Astrocyte (in vitro differentiated cells and primary cell): ENCODE measurements around the gene ORAI1. TPM values are rescaled to one million over a fixed set of nuclear protein-coding genes. Genes with fewer than 3 reads are reported as not detected.

Source experiments
- DNase-seq: peaks from one replicate; pipeline ENCODE4 v3.0.0-alpha.2; 2010; ENCODE audit warnings: low read depth
- FAIRE-seq: peaks from 2 replicates; lab custom pipeline; 2011; peaks lifted over from hg19 to GRCh38; lab: Jason Lieb, UNC
- H2AFZ ChIP-seq: 2 replicates; pipeline ENCODE4 v1.6.0; 2012; ENCODE audit warnings: low read depth, low read length, inconsistent platforms
- H3K27ac ChIP-seq: 2 replicates; pipeline ENCODE4 v1.5.1; 2011; ENCODE audit warnings: low read depth, low read length, inconsistent platforms
- H3K27me3 ChIP-seq: 2 replicates; pipeline ENCODE4 v1.6.0; 2011; ENCODE audit warnings: low read length, inconsistent platforms; ENCODE audit not compliant: insufficient read depth
- H3K36me3 ChIP-seq: 2 replicates; pipeline ENCODE4 v1.5.1; 2011; ENCODE audit warnings: low read length, inconsistent platforms; ENCODE audit not compliant: insufficient read depth
- H3K4me1 ChIP-seq: 2 replicates; pipeline ENCODE4 v1.5.1; 2011; ENCODE audit warnings: low read length, inconsistent platforms; ENCODE audit not compliant: insufficient read depth
- H3K4me2 ChIP-seq: 2 replicates; pipeline ENCODE4 v1.6.0; 2012; ENCODE audit warnings: low read length, inconsistent platforms
- H3K4me3 ChIP-seq: 2 replicates; pipeline ENCODE4 v1.5.1; 2011; ENCODE audit warnings: low read depth, mild to moderate bottlenecking, low read length, inconsistent platforms; ENCODE audit not compliant: insufficient read depth
- H3K79me2 ChIP-seq: 2 replicates; pipeline ENCODE4 v1.6.0; 2012; ENCODE audit warnings: mild to moderate bottlenecking, low read length, inconsistent platforms; ENCODE audit not compliant: insufficient read depth
- H3K9ac ChIP-seq: 2 replicates; pipeline ENCODE4 v1.6.0; 2012; ENCODE audit warnings: mild to moderate bottlenecking, low read length, inconsistent platforms
- H3K9me3 ChIP-seq: 2 replicates; pipeline ENCODE4 v1.5.1; 2012; ENCODE audit warnings: low read depth, mild to moderate bottlenecking, low read length, inconsistent platforms; ENCODE audit not compliant: insufficient read depth
- H4K20me1 ChIP-seq: 2 replicates; pipeline ENCODE4 v1.6.0; 2012; ENCODE audit warnings: low read length, inconsistent platforms; ENCODE audit not compliant: insufficient read depth
- H3K27ac Mint-ChIP-seq: one replicate; pipeline ENCODE4 v1.8.0; 2021; ENCODE audit warnings: mild to moderate bottlenecking, mixed read lengths; ENCODE audit not compliant: unreplicated experiment
- H3K27me3 Mint-ChIP-seq: one replicate; pipeline ENCODE4 v1.8.0; 2021; ENCODE audit warnings: low read depth, mixed read lengths; ENCODE audit not compliant: unreplicated experiment
- H3K36me3 Mint-ChIP-seq: one replicate; pipeline ENCODE4 v1.8.0; 2021; ENCODE audit warnings: low read depth, mixed read lengths; ENCODE audit not compliant: unreplicated experiment
- H3K4me1 Mint-ChIP-seq: one replicate; pipeline ENCODE4 v1.8.0; 2021; ENCODE audit warnings: low read depth, mixed read lengths; ENCODE audit not compliant: unreplicated experiment
- H3K4me3 Mint-ChIP-seq: one replicate; pipeline ENCODE4 v1.8.0; 2021; ENCODE audit warnings: mild to moderate bottlenecking, moderate library complexity, mixed read lengths; ENCODE audit not compliant: unreplicated experiment
- H3K9me3 Mint-ChIP-seq: one replicate; pipeline ENCODE4 v1.8.0; 2021; ENCODE audit warnings: mild to moderate bottlenecking, mixed read lengths; ENCODE audit not compliant: unreplicated experiment
- CTCF ChIP-seq: IDR thresholded peaks from 2 replicates; pipeline ENCODE4 v1.5.1; 2011; ENCODE audit warnings: low read depth, mild to moderate bottlenecking, inconsistent platforms, low read length, moderate library complexity; ENCODE audit not compliant: insufficient read depth
- EZH2 ChIP-seq: IDR thresholded peaks from 2 replicates; pipeline ENCODE4 v1.6.1; 2012; ENCODE audit warnings: mild to moderate bottlenecking, low read length, inconsistent platforms; ENCODE audit not compliant: insufficient read depth
- total RNA-seq: library from RNA; stranded (reverse); gene quantifications from 2 replicates; pipeline ENCODE4 v1.2.1, GENCODE V29; 2021

Gene ORAI1
- total RNA-seq, 1 donor from 2014 or later, result 20.4 TPM

- H4K20me1 ChIP-seq, result peaks cover 17% of the 10 kb centered on the region
- no peaks in the 10 kb centered on the region for H3K9me3 ChIP-seq
- Mint-ChIP-seq H3K27ac (peak overlapping the region; percentile 80), H3K36me3 (no peaks in the 10 kb centered on the region), H3K4me1 (peaks cover 15% of the 10 kb centered on the region), H3K4me3 (peak overlapping the region; percentile 89), H3K27me3 (no peaks in the 10 kb centered on the region), H3K9me3 (no peaks in the 10 kb centered on the region)
- H3K9ac ChIP-seq, result peak overlapping the region; percentile 78
- H3K27me3 ChIP-seq, result no peaks in the 10 kb centered on the region
- H3K36me3 ChIP-seq, result no peaks in the 10 kb centered on the region
- peaks cover 38% of the 10 kb centered on the region for H3K79me2 ChIP-seq
- peak overlapping the region; percentile 74 for H2AFZ ChIP-seq
- DNase-seq, result peak; percentile 54
- H3K27ac ChIP-seq, result peak overlapping the region; percentile 74
- FAIRE-seq, result no peak
- TF ChIP-seq EZH2 (no peak), CTCF (no peak)
- peak overlapping the region; percentile 71 for H3K4me3 ChIP-seq
- peaks cover 24% of the 10 kb centered on the region for H3K4me1 ChIP-seq
- H3K4me2 ChIP-seq, result peak overlapping the region; percentile 92
These were observed 717 bp downstream of the ORAI1 start for GRCh38 chr12:121626853-121627640.

- Histone ChIP-seq H3K27me3 (no peaks in the 10 kb centered on the region), H3K4me2 (peak overlapping the region; percentile 92), H3K27ac (peak overlapping the region; percentile 74), H2AFZ (no peak overlapping the region), H3K79me2 (peaks cover 48% of the 10 kb centered on the region), H3K4me1 (peaks cover 24% of the 10 kb centered on the region), H3K4me3 (peak overlapping the region; percentile 71), H4K20me1 (peaks cover 21% of the 10 kb centered on the region), H3K9me3 (no peaks in the 10 kb centered on the region), H3K36me3 (no peaks in the 10 kb centered on the region), H3K9ac (peak overlapping the region; percentile 78)
- H3K27me3 Mint-ChIP-seq, result no peaks in the 10 kb centered on the region
- no peak for FAIRE-seq
- H3K27ac Mint-ChIP-seq, result peak overlapping the region; percentile 86
- no peak for TF ChIP-seq EZH2
- TF ChIP-seq CTCF, result no peak
- peaks cover 19% of the 10 kb centered on the region for H3K4me1 Mint-ChIP-seq
- H3K36me3 Mint-ChIP-seq, result no peaks in the 10 kb centered on the region
- DNase-seq, result no peak
- H3K9me3 Mint-ChIP-seq, result no peaks in the 10 kb centered on the region
- peak overlapping the region; percentile 89 for H3K4me3 Mint-ChIP-seq
These were observed 1.7 kb downstream of the ORAI1 start for GRCh38 chr12:121628037-121628436.

- no peak for FAIRE-seq
- no peaks in the 10 kb centered on the region for H3K9me3 ChIP-seq
- no peak overlapping the region for H3K4me3 ChIP-seq
- H3K79me2 ChIP-seq, result peaks cover 51% of the 10 kb centered on the region
- no peak for DNase-seq
- H3K27ac Mint-ChIP-seq, result no peak overlapping the region
- peaks cover 23% of the 10 kb centered on the region for H3K4me1 Mint-ChIP-seq
- H3K9me3 Mint-ChIP-seq, result no peaks in the 10 kb centered on the region
- TF ChIP-seq CTCF (no peak), EZH2 (no peak)
- peaks cover 24% of the 10 kb centered on the region for H3K4me1 ChIP-seq
- peak overlapping the region; percentile 92 for H3K4me2 ChIP-seq
- H3K36me3 Mint-ChIP-seq, result no peaks in the 10 kb centered on the region
- no peaks in the 10 kb centered on the region for H3K36me3 ChIP-seq
- H3K27me3 ChIP-seq, result no peaks in the 10 kb centered on the region
- no peaks in the 10 kb centered on the region for H3K27me3 Mint-ChIP-seq
- H3K4me3 Mint-ChIP-seq, result peak overlapping the region; percentile 89
- H3K9ac ChIP-seq, result peak overlapping the region; percentile 78
- no peak overlapping the region for H3K27ac ChIP-seq
- peaks cover 24% of the 10 kb centered on the region for H4K20me1 ChIP-seq
- H2AFZ ChIP-seq, result no peak overlapping the region
These were observed 2.2 kb downstream of the ORAI1 start for GRCh38 chr12:121628536-121628935.
